ENCODE data around the gene NMD3.

- TF ChIP-seq ZNF274 (IDR thresholded peaks at IDR 0.05; ENCODE audit: low read depth, low read length) (no peak), YY1 (IDR thresholded peaks at IDR 0.05; ENCODE audit: insufficient read depth, insufficient read length) (no peak)
These were observed 8.2 kb upstream of the NMD3 start for GRCh38 chr3:161212906-161213305.
